Panc1 (cell line): ENCODE results near the gene PTPN1. TPM values are rescaled to one million over a fixed set of nuclear protein-coding genes. Genes with fewer than 3 reads are reported as not detected.
"Not testable (repeated sequence)": the region's sequence is repeated elsewhere in the genome, so short reads cannot be mapped to it uniquely, and the experiment has no call there.

Source experiments
- ATAC-seq: fragments of 200-7000 bp; cut with Tn5 transposase; 2 replicates; pipeline ENCODE4 v1.9.1; 2020; ENCODE audit warnings: mild to moderate bottlenecking, moderate library complexity
- BruUV-seq: library from RNA; stranded (reverse); fragments of 400-500 nt; replicated peaks from 2 replicates; lab custom pipeline; 2021; lab: Mats Ljungman, UMichigan
- CTCF ChIA-PET: fragments of 300-600 bp; sonication (Branson Sonifier 250); formaldehyde crosslinking; loops from one replicate; lab custom pipeline; 2022; ENCODE audit warnings: antibody characterized with exemption; lab: Charles Lee
- POLR2A ChIA-PET: fragments of 300-600 bp; sonication (Branson Sonifier 250); formaldehyde crosslinking; loops from one replicate; lab custom pipeline; 2022; ENCODE audit warnings: antibody characterized with exemption; lab: Charles Lee
- DNase-seq: peaks from one replicate; pipeline ENCODE4 v3.0.0-alpha.2; 2010; ENCODE audit warnings: low read depth, low spot score
- H3K27ac ChIP-seq: 2 replicates; pipeline ENCODE4 v1.5.1; 2011; ENCODE audit warnings: mild to moderate bottlenecking, low read length, inconsistent platforms
- H3K27me3 ChIP-seq: fragments of 200-500 bp; sonication (Bioruptor generic); 2 replicates; pipeline ENCODE4 v1.6.0; 2014; ENCODE audit warnings: low read length, inconsistent platforms; ENCODE audit not compliant: control insufficient read depth, insufficient read depth
- H3K36me3 ChIP-seq: fragments of 200-500 bp; sonication (Bioruptor generic); 2 replicates; pipeline ENCODE4 v1.5.1; 2014; ENCODE audit warnings: inconsistent platforms, mild to moderate bottlenecking, low read length, moderate library complexity; ENCODE audit not compliant: control insufficient read depth, insufficient read depth
- H3K4me1 ChIP-seq: 2 replicates; pipeline ENCODE4 v1.5.1; 2011; ENCODE audit warnings: inconsistent platforms, mild to moderate bottlenecking, low read length, moderate library complexity; ENCODE audit not compliant: control insufficient read depth, insufficient read depth
- H3K4me3 ChIP-seq, 2 experiments: 2 replicates each; pipeline ENCODE4 v1.5.1; 2011 to 2012; ENCODE audit warnings: low read depth in 2 of 2, low read length in 2 of 2, mild to moderate bottlenecking in 2 of 2, inconsistent platforms in 1 of 2, moderate library complexity in 1 of 2
- H3K9me3 ChIP-seq: fragments of 200-500 bp; sonication (Bioruptor generic); 2 replicates; pipeline ENCODE4 v1.5.1; 2014; ENCODE audit warnings: low read depth, mild to moderate bottlenecking, inconsistent platforms, low read length, moderate library complexity; ENCODE audit not compliant: control insufficient read depth, insufficient read depth
- CTCF ChIP-seq: fragments of 450-650 bp; IDR thresholded peaks from 2 replicates; pipeline ENCODE4 v1.5.1; 2017; ENCODE audit warnings: mild to moderate bottlenecking
- POLR2AphosphoS5 ChIP-seq: IDR thresholded peaks from 2 replicates; pipeline ENCODE4 v1.6.1; 2012; ENCODE audit warnings: mild to moderate bottlenecking, low read depth, low read length, moderate library complexity
- SIN3A ChIP-seq: IDR thresholded peaks from 2 replicates; pipeline ENCODE4 v1.6.1; 2012; ENCODE audit warnings: low read depth, mild to moderate bottlenecking, low read length, moderate library complexity, borderline replicate concordance; ENCODE audit not compliant: insufficient read depth
- TCF7L2 ChIP-seq: IDR thresholded peaks from 2 replicates; pipeline ENCODE4 v1.6.1; 2011; ENCODE audit warnings: mild to moderate bottlenecking, low read depth, low read length, inconsistent platforms
- in situ Hi-C: cut with HindIII; loops from 2 replicates; pipeline ENCODE4 v1.10.0; 2016; ENCODE audit warnings: low sequenced_read_pairs, low pct_unique_long_range_greater_than_20kb
- intact Hi-C: fragments of 100-400 bp; cut with micrococcal nuclease; formaldehyde crosslinking; loops from one replicate; pipeline ENCODE4 v1.10.0; 2022; ENCODE audit not compliant: unreplicated experiment
- total RNA-seq: library from RNA; stranded (reverse); gene quantifications from one replicate; pipeline ENCODE4 v1.2.1, GENCODE V29; 2021; ENCODE audit not compliant: unreplicated experiment
- TF ChIP-seq, protein P1 (sequence below), 2 experiments: IDR thresholded peaks; 2 replicates each; pipeline ENCODE4 v1.6.1; 2011 to 2012; ENCODE audit warnings: low read depth in 2 of 2, control low read depth in 1 of 2, low read length in 1 of 2, mild to moderate bottlenecking in 1 of 2, moderate library complexity in 1 of 2; ENCODE audit not compliant: insufficient read depth in 1 of 2

Gene PTPN1
- total RNA-seq, 1 experiment from 2014 or later: 42.2 TPM

DNA sequence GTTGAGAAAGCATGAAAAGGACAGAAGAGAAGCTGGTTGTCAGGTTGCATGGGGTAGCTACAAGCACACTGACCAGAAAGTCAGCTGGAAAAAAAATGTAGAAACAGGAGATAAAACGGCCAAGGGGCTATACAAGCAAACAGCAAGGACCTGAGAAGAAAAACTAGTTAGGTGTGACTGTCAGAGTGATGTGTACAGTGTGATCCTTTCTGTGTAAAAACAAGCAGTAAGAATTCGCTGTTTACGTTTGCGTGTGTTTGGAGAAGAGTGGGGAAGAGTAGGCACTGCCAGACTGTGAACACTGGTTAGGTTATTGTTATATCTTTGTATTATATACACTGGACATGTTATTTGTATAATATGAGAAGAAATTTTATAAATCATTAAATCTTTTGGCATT lies 28.1 kb downstream of the PTPN1 start:
- BruUV-seq: TSS peak; percentile 35
- peak overlapping the region; percentile 78 for H3K27ac ChIP-seq
- intact Hi-C loops: no loop called here
- no peaks in the 10 kb centered on the region for H3K36me3 ChIP-seq
- POLR2A ChIA-PET: interaction anchor here (0.6 to 1.0 kb wide), 2 partner anchors 25 to 372 kb away, joined by 3 to 4 read pairs; no protein-coding TSS in a partner anchor
- no peaks in the 10 kb centered on the region for H3K27me3 ChIP-seq
- DNase-seq (no peak), ATAC-seq (no peak)
- peaks cover 70% of the 10 kb centered on the region for H3K4me1 ChIP-seq
- CTCF ChIA-PET: no interaction called here
- in situ Hi-C loops: no loop called here
- H3K9me3 ChIP-seq: no peaks in the 10 kb centered on the region
- no peak overlapping the region for H3K4me3 ChIP-seq
- TF ChIP-seq POLR2AphosphoS5 (no peak), CTCF (no peak), TCF7L2 (no peak), SIN3A (no peak)
- TF ChIP-seq, protein P1, sequence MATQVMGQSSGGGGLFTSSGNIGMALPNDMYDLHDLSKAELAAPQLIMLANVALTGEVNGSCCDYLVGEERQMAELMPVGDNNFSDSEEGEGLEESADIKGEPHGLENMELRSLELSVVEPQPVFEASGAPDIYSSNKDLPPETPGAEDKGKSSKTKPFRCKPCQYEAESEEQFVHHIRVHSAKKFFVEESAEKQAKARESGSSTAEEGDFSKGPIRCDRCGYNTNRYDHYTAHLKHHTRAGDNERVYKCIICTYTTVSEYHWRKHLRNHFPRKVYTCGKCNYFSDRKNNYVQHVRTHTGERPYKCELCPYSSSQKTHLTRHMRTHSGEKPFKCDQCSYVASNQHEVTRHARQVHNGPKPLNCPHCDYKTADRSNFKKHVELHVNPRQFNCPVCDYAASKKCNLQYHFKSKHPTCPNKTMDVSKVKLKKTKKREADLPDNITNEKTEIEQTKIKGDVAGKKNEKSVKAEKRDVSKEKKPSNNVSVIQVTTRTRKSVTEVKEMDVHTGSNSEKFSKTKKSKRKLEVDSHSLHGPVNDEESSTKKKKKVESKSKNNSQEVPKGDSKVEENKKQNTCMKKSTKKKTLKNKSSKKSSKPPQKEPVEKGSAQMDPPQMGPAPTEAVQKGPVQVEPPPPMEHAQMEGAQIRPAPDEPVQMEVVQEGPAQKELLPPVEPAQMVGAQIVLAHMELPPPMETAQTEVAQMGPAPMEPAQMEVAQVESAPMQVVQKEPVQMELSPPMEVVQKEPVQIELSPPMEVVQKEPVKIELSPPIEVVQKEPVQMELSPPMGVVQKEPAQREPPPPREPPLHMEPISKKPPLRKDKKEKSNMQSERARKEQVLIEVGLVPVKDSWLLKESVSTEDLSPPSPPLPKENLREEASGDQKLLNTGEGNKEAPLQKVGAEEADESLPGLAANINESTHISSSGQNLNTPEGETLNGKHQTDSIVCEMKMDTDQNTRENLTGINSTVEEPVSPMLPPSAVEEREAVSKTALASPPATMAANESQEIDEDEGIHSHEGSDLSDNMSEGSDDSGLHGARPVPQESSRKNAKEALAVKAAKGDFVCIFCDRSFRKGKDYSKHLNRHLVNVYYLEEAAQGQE (IDR thresholded peaks at IDR 0.05; ENCODE audit: insufficient read depth in 1 of 2, low read depth in 2 of 2, low read length in 1 of 2): no peak

DNA sequence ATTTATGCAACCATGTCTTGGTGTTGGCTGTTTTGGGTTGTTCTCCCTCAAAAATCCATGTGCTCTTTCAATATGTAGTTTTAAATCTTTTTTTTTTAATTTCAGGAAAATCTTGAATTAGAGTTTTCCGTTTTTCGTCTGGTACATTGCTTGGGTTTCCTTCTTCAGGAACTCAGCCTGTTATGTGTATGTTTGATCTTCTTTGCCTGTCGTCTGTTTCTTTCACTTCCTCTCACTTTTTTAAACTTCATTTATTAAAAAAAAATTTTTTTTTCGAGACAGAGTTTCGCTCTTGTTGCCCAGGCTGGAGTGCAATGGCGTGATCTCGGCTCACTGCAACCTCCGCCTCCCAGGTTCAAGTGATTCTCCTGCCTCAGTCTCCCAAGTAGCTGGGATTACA lies 29.6 kb downstream of the PTPN1 start:
- H3K27me3 ChIP-seq, ATAC-seq, H3K9me3 ChIP-seq, H3K4me3 ChIP-seq, in situ Hi-C loops, CTCF ChIA-PET, DNase-seq, H3K36me3 ChIP-seq, intact Hi-C loops, BruUV-seq: not testable (repeated sequence)
- Histone ChIP-seq H3K27ac (peak overlapping the region; percentile 88), H3K4me1 (peaks cover 68% of the 10 kb centered on the region)
- POLR2A ChIA-PET: interaction anchor here (0.5 kb wide), 1 partner anchor 15 kb away, joined by 3 read pairs; no protein-coding TSS in a partner anchor
